Measurements from ENCODE around the gene TCAP.

DNA sequence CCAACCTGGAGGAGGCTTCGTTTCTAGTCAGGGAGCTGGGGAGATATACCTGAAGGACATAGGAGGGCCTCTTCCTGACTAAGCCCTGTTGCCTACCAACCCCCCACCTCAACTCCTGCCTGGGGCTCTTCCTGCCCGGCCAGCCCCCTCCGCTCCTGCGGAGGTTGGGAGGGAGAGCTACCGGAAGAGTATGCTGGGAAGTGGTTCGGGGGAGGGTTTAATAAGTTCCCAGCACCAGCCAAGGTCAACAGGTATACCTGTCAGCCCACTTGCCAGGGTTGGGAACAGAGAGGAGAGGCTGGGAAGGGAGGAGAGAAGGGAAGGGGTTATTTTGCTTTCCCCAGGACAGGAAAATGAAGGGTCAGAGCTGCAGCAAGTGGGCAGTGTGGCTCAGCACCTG is 33.7 kb upstream of the TCAP start:
- TF ChIP-seq, protein P1, sequence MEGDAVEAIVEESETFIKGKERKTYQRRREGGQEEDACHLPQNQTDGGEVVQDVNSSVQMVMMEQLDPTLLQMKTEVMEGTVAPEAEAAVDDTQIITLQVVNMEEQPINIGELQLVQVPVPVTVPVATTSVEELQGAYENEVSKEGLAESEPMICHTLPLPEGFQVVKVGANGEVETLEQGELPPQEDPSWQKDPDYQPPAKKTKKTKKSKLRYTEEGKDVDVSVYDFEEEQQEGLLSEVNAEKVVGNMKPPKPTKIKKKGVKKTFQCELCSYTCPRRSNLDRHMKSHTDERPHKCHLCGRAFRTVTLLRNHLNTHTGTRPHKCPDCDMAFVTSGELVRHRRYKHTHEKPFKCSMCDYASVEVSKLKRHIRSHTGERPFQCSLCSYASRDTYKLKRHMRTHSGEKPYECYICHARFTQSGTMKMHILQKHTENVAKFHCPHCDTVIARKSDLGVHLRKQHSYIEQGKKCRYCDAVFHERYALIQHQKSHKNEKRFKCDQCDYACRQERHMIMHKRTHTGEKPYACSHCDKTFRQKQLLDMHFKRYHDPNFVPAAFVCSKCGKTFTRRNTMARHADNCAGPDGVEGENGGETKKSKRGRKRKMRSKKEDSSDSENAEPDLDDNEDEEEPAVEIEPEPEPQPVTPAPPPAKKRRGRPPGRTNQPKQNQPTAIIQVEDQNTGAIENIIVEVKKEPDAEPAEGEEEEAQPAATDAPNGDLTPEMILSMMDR (IDR thresholded peaks at IDR 0.05; ENCODE audit: low read depth, low read length): no peak
- no peak for TF ChIP-seq POLR2A (IDR thresholded peaks at IDR 0.05; ENCODE audit: extremely low read depth, insufficient read length)
- no peak for TF ChIP-seq MYC (IDR thresholded peaks at IDR 0.05; ENCODE audit: low read depth, low read length)

Measured in NB4 (cell line).